CD4-positive, alpha-beta T cell treated with Interleukin-2 at 100 ng/mL for 4 hours (primary cell): Measurements from ENCODE around the gene CAMKMT.
A peak's percentile ranks its signal among the peaks of the same experiment; 100 is the strongest.
"Not testable (repeated sequence)": the region's sequence is repeated elsewhere in the genome, so short reads cannot be mapped to it uniquely, and the experiment has no call there.

ENCODE experiments used
- DNase-seq: peaks from one replicate; pipeline ENCODE4 v3.0.0-alpha.2; 2020; ENCODE audit warnings: low spot score

CAMKMT gene

GRCh38 chr2:44360749-44361329, 908 bp upstream of the CAMKMT start:
- DNase-seq: no peak

- peak; percentile 26 for DNase-seq
These were observed 664 bp downstream of the CAMKMT start for GRCh38 chr2:44362207-44363015.

GRCh38 chr2:44364604-44365003, 2.9 kb downstream of the CAMKMT start:
- no peak for DNase-seq

- DNase-seq: no peak
These were observed 5.8 kb downstream of the CAMKMT start for GRCh38 chr2:44367591-44367990.

- DNase-seq: no peak
These were observed 7.6 kb downstream of the CAMKMT start for GRCh38 chr2:44369392-44369791.

- no peak for DNase-seq
These were observed 9.7 kb downstream of the CAMKMT start for GRCh38 chr2:44371445-44371844.

GRCh38 chr2:44372246-44372645, 10.5 kb downstream of the CAMKMT start:
- no peak for DNase-seq

GRCh38 chr2:44377486-44377885, 15.7 kb downstream of the CAMKMT start:
- DNase-seq: no peak

- DNase-seq: not testable (repeated sequence)
These were observed 23.5 kb downstream of the CAMKMT start for GRCh38 chr2:44385226-44385625.

GRCh38 chr2:44388877-44389276, 27.1 kb downstream of the CAMKMT start:
- no peak for DNase-seq

GRCh38 chr2:44389895-44390294, 28.1 kb downstream of the CAMKMT start:
- DNase-seq: no peak

- peak; percentile 48 for DNase-seq
These were observed 30.7 kb downstream of the CAMKMT start for GRCh38 chr2:44392338-44392943.

GRCh38 chr2:44397447-44398175, 35.9 kb downstream of the CAMKMT start:
- no peak for DNase-seq

GRCh38 chr2:44398243-44398897, 36.6 kb downstream of the CAMKMT start:
- DNase-seq: no peak

GRCh38 chr2:44420725-44421124, 59.0 kb downstream of the CAMKMT start:
- DNase-seq: no peak

GRCh38 chr2:44424211-44424610, 62.5 kb downstream of the CAMKMT start:
- no peak for DNase-seq

GRCh38 chr2:44429034-44429433, 67.3 kb downstream of the CAMKMT start:
- no peak for DNase-seq

GRCh38 chr2:44430342-44430741, 68.6 kb downstream of the CAMKMT start:
- DNase-seq: no peak

- no peak for DNase-seq
These were observed 72.1 kb downstream of the CAMKMT start for GRCh38 chr2:44433895-44434294.

GRCh38 chr2:44441200-44441599, 79.5 kb downstream of the CAMKMT start:
- no peak for DNase-seq

- no peak for DNase-seq
These were observed 80.3 kb downstream of the CAMKMT start for GRCh38 chr2:44442019-44442418.

- no peak for DNase-seq
These were observed 81.8 kb downstream of the CAMKMT start for GRCh38 chr2:44443517-44443916.
